DND-41 (cell line): ENCODE results near the gene POU6F1.

Experiments
- CTCF ChIP-seq: IDR thresholded peaks from 2 replicates; pipeline ENCODE4 v1.5.1; 2012; ENCODE audit warnings: borderline replicate concordance, low read length, moderate library complexity, mild to moderate bottlenecking; ENCODE audit not compliant: poor library complexity, severe bottlenecking; ENCODE audit errors: extremely low read depth
- EZH2 ChIP-seq: IDR thresholded peaks from 3 replicates; pipeline ENCODE4 v1.6.1; 2012; ENCODE audit warnings: borderline replicate concordance, low read depth, mild to moderate bottlenecking, moderate library complexity, low read length, inconsistent platforms; ENCODE audit not compliant: severe bottlenecking

GRCh38 chr12:51247523-51248206 is 29.8 kb upstream of the POU6F1 start:
- TF ChIP-seq CTCF: no peak
- TF ChIP-seq EZH2: no peak
